GM19452 (cell line): Measurements from ENCODE around the gene PRDM2.

Experiments
- ATAC-seq: cut with Tn5 transposase; IDR thresholded peaks from one replicate; pipeline ENCODE4 v1.9.1; 2021; ENCODE audit not compliant: unreplicated experiment

PRDM2 gene

GRCh38 chr1:13731897-13732296 is 31.9 kb downstream of the PRDM2 start:
- no peak for ATAC-seq

DNA sequence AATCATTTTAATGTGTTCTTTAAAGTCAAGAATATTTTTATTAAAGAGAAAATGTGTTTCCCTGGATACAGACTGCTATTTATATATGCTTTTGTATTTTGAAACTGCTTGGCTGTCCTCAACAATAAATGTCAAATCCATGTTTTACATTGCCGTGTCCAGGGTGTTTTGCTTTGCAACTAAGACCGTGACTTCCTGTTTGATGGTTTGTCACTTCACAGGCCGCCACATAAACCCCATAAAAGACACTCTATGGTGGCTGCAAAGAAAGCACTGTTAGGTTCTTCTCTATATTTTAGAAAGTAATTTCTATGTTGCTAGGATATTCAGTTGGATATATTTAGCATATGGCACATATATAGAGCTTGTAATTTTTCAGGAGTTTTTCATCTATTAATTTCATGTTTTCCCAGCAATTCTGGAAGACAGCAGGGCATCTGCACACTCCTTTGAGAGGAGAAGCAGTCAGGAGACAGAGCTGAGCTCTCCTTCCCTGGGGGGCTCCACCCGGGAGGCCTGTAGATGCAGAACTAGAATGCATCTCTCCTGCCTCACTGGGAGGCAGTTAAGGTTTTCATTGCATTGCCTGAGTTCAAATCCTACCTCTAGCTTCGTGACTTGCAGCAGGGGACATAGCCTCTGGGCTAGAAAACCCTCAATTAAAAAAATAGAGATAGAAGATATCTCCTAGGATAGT is 33.1 kb downstream of the PRDM2 start:
- ATAC-seq = no peak

GRCh38 chr1:13733711-13734110 is 33.7 kb downstream of the PRDM2 start:
- ATAC-seq = no peak

DNA sequence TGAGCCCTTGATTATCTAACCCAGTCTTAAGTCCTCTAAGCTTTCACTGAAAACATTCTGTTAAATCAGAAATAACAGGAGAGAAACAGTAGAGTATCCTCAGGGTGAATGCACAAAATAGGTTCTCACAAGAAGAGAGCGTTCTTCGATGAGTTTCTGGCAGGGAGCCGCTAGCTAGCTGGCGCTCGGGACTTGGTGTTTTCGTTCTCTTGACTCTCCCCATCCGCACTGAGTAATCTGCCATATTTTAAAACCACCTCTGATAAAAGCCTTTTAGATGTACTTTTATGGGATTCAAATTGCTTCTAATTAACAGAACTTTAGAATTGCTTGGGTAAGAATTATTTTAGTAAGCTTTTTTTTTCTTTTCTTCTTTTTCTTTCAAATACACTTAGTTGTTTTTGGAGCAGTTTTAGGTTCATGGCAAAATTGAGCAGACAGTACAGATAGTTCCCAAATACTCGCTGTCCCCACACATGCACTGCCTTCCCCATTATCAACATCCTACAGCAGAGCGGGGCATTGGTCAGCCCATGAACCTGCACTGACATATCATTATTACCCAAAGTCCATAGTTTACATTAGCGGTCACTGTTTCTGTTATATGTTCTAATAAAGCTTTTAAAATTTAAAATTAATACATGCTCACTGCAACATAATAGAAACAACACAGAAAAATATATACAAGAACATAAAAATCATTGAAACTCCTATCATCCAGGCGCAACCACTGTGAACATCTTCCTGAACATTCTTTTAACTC is 35.4 kb downstream of the PRDM2 start:
- no peak for ATAC-seq

- ATAC-seq = no peak
These were observed 37.4 kb downstream of the PRDM2 start for GRCh38 chr1:13737398-13737797.

- ATAC-seq = no peak
These were observed 46.4 kb downstream of the PRDM2 start for GRCh38 chr1:13746342-13746741.

GRCh38 chr1:13748610-13749505 is 48.9 kb downstream of the PRDM2 start:
- ATAC-seq = peak; percentile 65

GRCh38 chr1:13749543-13750341 is 49.8 kb downstream of the PRDM2 start:
- ATAC-seq = peak; percentile 9

DNA sequence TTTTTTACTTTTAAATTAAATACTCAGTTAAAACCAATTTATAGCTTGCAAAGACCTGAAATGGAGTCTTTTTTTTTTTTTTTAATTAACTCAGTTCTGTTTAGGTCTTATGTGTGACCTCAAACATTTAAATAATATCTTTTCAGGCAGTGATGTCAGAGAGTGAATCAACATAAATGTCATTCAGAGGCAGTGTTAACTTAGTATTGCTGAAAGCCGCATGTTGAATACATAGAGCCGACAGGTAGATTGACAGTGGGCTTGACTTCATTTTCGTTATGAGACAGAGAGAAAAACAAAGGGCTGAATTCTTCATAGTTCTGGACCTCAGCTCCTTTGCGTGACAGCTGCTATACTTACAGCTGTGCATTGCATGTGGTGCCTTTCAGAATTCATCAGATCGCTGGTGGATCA is 51.5 kb downstream of the PRDM2 start:
- ATAC-seq = no peak

DNA sequence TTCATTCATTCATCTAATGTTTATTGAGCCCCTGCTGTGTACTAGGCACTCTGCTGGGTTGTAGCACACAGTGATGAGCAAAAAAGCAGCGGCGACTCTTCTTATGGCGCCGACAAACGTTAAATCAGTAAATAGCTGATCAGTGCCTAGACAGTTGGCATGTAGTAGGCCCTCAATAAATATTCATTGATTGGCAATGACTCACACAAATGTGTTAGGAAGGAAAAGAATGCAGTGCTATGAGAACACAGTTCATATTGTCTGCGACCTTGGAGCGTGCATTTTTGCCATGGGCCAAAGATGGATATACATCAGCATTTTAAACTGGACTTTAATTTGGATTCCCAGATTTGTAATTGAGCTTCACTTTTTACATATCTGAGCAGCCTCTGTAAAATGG is 52.0 kb downstream of the PRDM2 start:
- ATAC-seq = no peak

- ATAC-seq = no peak
These were observed 52.9 kb downstream of the PRDM2 start for GRCh38 chr1:13752852-13753251.

DNA sequence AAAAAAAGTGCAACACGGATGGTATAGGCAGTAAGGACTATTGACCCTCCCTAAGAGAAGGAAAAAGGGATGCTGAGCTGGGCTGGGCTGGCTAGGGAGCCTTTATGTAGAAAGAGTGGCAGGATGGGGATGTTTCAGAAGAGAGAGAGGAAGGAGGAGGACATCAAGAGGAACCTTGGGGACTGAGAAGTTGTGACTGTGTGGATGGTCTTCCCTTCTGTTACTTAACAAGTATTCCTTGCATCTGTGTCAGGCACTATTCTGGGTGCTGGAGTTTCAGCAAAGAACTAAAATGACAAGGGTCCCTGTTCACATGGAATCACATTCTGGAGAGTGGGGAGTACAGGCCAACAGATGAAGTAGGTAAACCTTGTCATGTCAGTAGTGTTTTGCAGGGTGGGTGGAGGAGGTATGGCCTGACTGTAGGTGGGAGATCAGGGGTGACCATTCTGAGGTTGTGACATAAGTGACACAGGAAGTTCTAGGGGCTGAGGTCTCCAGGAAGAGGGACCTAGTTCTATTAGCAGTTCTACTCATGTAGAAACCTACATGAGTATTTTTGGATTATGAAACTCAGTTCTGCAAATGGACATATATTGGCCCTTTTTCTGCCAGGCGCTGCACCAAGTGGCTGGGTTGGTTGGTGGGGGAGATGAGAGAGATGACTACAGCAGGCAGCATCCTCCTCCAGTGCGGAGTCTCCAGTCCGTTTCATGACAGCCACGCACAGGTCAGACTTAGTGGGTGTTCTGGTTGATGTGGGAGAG is 53.8 kb downstream of the PRDM2 start:
- ATAC-seq = peak; percentile 43

GRCh38 chr1:13754510-13755103 is 54.6 kb downstream of the PRDM2 start:
- no peak for ATAC-seq

DNA sequence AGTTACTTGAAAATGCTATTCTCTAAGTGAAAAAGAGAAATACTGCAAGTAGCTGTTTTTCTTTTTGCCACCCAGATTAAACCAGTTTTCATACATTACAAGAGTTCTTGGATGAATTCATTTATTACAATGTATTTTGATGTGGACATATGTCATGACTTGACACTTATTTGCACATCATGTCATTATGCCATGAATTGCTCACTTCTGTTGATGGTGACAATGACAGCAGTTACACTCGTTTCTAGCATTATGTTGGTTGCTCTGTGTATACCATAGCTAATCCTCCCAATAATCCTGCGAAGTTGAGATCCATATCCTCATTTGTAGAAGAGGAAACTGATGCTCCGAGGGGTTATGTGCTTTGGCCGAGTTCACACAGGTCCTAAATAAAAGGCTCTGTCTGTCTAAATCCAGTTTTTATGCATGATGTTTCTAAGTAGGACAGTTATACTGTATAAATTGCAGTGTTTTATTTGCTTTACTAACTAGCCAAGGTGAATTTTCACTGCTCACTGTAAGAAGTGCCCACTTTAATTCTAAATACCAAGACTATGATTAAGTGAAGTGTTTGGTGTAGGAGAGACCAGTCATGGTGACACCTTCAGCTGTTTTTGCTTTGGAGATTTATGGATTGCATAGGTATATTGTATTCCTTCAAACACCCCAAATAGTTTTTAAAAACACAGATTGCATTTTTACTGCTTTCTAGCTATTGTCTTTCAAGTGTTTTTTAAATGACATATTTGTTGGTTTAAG is 56.7 kb downstream of the PRDM2 start:
- ATAC-seq = no peak

GRCh38 chr1:13757693-13758092 is 57.7 kb downstream of the PRDM2 start:
- no peak for ATAC-seq

- ATAC-seq = no peak
These were observed 59.1 kb downstream of the PRDM2 start for GRCh38 chr1:13759072-13759471.

DNA sequence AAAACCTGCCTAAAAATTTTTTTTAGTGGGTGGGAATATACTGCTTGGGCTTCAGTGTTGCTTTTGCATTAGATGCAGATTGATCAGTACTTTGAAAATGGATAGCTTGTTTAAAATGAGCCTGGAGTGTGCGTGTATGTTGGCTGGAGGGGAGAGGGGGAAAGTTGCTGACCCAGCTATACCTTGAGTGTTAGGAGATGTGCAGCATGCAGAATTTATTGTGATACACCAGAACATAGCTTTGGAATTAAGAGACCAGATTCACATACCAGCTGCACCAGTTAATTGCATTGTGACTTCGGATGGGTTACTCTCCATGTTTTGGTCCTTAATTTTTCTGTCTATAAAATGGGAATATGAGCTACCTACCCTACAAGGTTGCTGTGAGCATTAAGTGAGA is 60.4 kb downstream of the PRDM2 start:
- no peak for ATAC-seq

DNA sequence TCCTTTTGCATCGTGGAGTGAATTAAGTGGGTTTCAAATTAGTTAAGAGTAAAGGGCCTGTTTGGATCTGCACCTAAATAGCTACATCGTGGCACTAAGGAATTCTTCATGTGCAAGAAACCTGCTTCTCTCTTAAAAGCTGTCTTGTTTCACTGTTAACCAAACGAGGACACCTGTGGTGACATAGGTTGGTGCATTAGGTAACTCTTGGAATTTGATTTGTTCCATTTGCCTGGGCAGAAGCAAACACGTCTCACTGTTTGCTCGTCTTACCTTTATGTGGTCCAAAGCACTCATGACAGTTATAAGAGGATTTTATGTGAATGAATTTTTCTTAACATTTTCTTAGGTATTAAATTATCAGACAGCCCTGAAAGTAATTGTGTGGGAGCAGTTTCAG is 60.9 kb downstream of the PRDM2 start:
- no peak for ATAC-seq

DNA sequence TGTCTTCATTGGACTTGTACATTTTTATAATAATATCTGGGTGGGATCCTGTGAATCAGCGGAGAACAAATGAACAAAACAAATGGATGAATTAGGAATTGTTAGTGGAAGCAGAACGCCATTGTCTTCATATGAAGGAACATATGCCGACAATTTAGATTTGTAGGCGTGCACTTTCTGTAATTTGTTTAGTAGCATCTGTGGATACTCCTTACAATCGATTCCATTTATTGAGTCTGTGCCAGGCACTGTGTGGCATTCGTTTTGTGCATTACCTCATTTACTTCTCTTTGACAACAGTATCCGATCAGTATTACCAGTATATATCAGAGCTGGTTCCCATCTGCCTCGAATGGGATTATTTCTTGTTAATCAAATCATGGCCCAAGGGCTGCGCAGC is 61.9 kb downstream of the PRDM2 start:
- no peak for ATAC-seq
